MM.1S (cell line): ENCODE results near the gene MRPS27.

Source experiments
- EZH2phosphoT487 ChIP-seq: fragments of 300-600 bp; sonication (generic); IDR thresholded peaks from 2 replicates; pipeline ENCODE4 v1.6.1; 2018; ENCODE audit warnings: antibody characterized with exemption, low read length
- TF ChIP-seq, protein P1 (sequence below): fragments of 300-600 bp; sonication (generic); IDR thresholded peaks from 2 replicates; pipeline ENCODE4 v1.5.1; 2016; ENCODE audit warnings: antibody characterized with exemption, low read length, mixed read lengths

DNA sequence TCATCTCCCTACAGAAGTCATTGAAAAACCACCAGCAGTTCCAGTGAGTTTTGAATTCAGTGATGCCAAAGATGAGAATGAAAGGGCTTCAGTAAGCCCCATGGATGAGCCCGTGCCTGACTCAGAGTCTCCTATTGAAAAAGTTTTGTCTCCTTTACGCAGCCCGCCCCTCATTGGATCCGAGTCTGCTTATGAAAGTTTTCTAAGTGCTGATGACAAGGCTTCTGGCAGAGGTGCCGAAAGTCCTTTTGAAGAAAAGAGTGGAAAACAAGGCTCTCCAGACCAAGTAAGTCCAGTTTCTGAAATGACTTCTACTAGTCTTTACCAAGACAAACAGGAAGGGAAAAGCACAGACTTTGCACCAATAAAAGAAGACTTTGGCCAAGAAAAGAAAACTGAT is 122.6 kb downstream of the MRPS27 start:
- TF ChIP-seq, protein P1, sequence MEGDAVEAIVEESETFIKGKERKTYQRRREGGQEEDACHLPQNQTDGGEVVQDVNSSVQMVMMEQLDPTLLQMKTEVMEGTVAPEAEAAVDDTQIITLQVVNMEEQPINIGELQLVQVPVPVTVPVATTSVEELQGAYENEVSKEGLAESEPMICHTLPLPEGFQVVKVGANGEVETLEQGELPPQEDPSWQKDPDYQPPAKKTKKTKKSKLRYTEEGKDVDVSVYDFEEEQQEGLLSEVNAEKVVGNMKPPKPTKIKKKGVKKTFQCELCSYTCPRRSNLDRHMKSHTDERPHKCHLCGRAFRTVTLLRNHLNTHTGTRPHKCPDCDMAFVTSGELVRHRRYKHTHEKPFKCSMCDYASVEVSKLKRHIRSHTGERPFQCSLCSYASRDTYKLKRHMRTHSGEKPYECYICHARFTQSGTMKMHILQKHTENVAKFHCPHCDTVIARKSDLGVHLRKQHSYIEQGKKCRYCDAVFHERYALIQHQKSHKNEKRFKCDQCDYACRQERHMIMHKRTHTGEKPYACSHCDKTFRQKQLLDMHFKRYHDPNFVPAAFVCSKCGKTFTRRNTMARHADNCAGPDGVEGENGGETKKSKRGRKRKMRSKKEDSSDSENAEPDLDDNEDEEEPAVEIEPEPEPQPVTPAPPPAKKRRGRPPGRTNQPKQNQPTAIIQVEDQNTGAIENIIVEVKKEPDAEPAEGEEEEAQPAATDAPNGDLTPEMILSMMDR, result no peak
- no peak for TF ChIP-seq EZH2phosphoT487
